IPS-20b (cell line): Measurements from ENCODE around the gene PSMD6.

Source experiments
- H3K27ac ChIP-seq: one replicate; pipeline ENCODE4 v1.5.1; 2013; ENCODE audit warnings: low read length
- H3K27me3 ChIP-seq: 2 replicates; pipeline ENCODE4 v1.6.1; 2013; ENCODE audit warnings: mild to moderate bottlenecking, low read length, inconsistent platforms; ENCODE audit not compliant: insufficient read depth
- H3K36me3 ChIP-seq: 2 replicates; pipeline ENCODE4 v1.6.1; 2013; ENCODE audit warnings: low read depth, mild to moderate bottlenecking, inconsistent platforms, low read length, moderate library complexity; ENCODE audit not compliant: insufficient read depth
- H3K4me1 ChIP-seq: 2 replicates; pipeline ENCODE4 v1.6.1; 2013; ENCODE audit warnings: mild to moderate bottlenecking, control low read depth, inconsistent platforms, low read length, moderate library complexity; ENCODE audit not compliant: insufficient read depth
- H3K4me3 ChIP-seq: 2 replicates; pipeline ENCODE4 v1.5.1; 2013; ENCODE audit warnings: mild to moderate bottlenecking, low read length, inconsistent platforms
- H3K9ac ChIP-seq: 2 replicates; pipeline ENCODE4 v1.6.1; 2013; ENCODE audit warnings: low read depth, mild to moderate bottlenecking, inconsistent platforms, low read length, moderate library complexity
- H3K9me3 ChIP-seq: 2 replicates; pipeline ENCODE4 v1.6.1; 2013; ENCODE audit warnings: mild to moderate bottlenecking, low read depth, low read length, inconsistent platforms; ENCODE audit not compliant: insufficient read depth

Gene PSMD6

DNA sequence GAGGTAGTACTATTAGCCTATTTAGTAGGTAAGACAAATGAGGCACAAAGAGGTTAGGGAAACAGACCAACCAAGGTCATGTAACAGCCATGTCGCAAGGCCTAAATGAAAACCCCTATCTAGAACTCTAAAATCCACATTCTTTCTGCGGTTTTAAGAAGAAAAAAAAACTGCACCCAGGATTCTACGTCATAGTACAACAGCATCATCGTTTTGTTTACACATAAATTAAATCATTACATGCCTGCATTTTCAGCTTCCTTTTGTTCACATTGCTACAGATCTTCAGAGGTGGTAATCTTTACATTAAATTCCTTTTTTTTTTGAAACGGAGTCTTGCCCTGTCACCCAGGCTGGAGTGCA, 548 bp upstream of the PSMD6 start:
- H3K4me1 ChIP-seq = peaks cover 3% of the 10 kb centered on the region
- no peak overlapping the region; the same call in 1 of the 2 replicates for H3K4me3 ChIP-seq
- H3K27me3 ChIP-seq = no peaks in the 10 kb centered on the region
- no peak overlapping the region for H3K9ac ChIP-seq
- H3K36me3 ChIP-seq = peaks cover 27% of the 10 kb centered on the region
- H3K27ac ChIP-seq = no peak overlapping the region
- H3K9me3 ChIP-seq = no peaks in the 10 kb centered on the region

- Histone ChIP-seq H3K27me3 (no peaks in the 10 kb centered on the region), H3K27ac (no peak overlapping the region), H3K9me3 (no peaks in the 10 kb centered on the region), H3K9ac (peak overlapping the region; percentile 87), H3K4me3 (peak overlapping the region; percentile 90), H3K4me1 (no peaks in the 10 kb centered on the region), H3K36me3 (peaks cover 39% of the 10 kb centered on the region)
These were observed 675 bp downstream of the PSMD6 start for GRCh38 chr3:64022451-64023186.

GRCh38 chr3:64021922-64022321, 1.4 kb downstream of the PSMD6 start:
- Histone ChIP-seq H3K9me3 (no peaks in the 10 kb centered on the region), H3K4me1 (no peaks in the 10 kb centered on the region), H3K27ac (no peak overlapping the region), H3K27me3 (no peaks in the 10 kb centered on the region), H3K4me3 (peak overlapping the region; percentile 90), H3K9ac (peak overlapping the region; percentile 87; the same call in 1 of the 2 replicates), H3K36me3 (peaks cover 46% of the 10 kb centered on the region)

DNA sequence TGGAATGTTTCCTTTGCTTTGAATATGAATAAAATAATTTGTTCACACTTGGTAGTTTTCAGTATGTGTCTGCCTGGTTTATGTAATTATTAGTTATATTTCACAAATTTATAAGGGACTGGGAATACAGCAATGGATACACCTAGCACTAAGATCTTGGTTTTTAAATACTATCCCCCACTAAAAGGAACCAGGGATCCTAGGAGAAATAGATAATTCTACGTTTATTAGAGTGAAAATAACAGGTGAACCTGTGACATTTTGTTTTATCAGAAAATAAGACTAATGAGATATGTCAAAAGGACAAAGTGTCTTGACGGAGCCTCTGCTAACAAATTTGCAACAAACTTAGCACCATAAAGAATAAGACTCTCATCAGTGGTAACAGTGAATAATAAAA, 3.4 kb downstream of the PSMD6 start:
- Histone ChIP-seq H3K4me1 (no peaks in the 10 kb centered on the region), H3K9ac (no peak overlapping the region), H3K4me3 (no peak overlapping the region), H3K27ac (no peak overlapping the region), H3K36me3 (peaks cover 64% of the 10 kb centered on the region), H3K27me3 (no peaks in the 10 kb centered on the region), H3K9me3 (no peaks in the 10 kb centered on the region)

DNA sequence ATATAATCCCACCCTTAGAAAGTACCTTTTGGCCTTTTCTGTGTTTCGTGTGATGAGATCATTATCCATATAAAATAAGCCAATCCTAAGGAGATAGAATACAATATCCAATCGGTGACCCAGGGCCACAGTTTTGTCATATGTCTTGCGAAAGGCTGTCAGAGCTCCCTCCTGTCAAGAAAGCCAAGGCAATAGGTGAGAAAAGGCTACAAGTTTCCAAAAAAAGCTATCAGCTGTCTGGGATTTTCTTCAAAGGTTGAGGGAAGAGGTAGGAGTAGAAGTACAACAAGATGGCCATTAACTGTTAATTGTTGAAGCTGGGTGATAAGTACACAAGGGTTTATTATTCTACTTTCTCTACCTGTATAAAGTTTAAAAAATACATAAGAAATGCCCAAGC, 4.0 kb downstream of the PSMD6 start:
- Histone ChIP-seq H3K27me3 (no peaks in the 10 kb centered on the region), H3K4me1 (no peaks in the 10 kb centered on the region), H3K4me3 (no peak overlapping the region), H3K9me3 (no peaks in the 10 kb centered on the region), H3K9ac (no peak overlapping the region), H3K27ac (no peak overlapping the region), H3K36me3 (peaks cover 70% of the 10 kb centered on the region)

GRCh38 chr3:64016941-64017620, 6.2 kb downstream of the PSMD6 start:
- H3K36me3 ChIP-seq = peaks cover 92% of the 10 kb centered on the region
- H3K4me3 ChIP-seq = no peak overlapping the region
- H3K27me3 ChIP-seq = no peaks in the 10 kb centered on the region
- no peak overlapping the region for H3K27ac ChIP-seq
- no peaks in the 10 kb centered on the region for H3K4me1 ChIP-seq
- no peaks in the 10 kb centered on the region for H3K9me3 ChIP-seq
- H3K9ac ChIP-seq = no peak overlapping the region

DNA sequence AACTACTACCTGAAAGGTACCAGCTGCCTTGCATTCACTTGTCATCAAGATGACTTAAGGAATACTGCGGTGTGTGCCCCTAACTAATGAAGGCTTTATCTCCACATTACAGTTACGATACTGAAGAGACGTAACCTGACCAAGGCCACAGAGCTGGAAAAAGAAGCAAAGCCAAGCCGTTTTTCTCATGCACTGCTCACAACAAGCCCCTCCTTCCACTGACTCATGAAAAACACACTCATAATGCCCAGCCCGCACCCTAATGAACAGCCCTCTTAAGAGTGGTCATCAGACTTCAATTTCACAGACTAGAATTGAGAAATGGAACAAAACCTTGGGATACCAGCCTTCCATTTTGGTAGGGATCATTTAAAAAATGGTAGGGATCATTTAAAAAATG, 11.6 kb downstream of the PSMD6 start:
- Histone ChIP-seq H3K4me3 (no peak overlapping the region), H3K9ac (no peak overlapping the region), H3K4me1 (no peaks in the 10 kb centered on the region), H3K27me3 (no peaks in the 10 kb centered on the region), H3K36me3 (peaks cover 95% of the 10 kb centered on the region), H3K9me3 (no peaks in the 10 kb centered on the region), H3K27ac (no peak overlapping the region)

GRCh38 chr3:64010199-64010598, 13.1 kb downstream of the PSMD6 start:
- H3K9me3 ChIP-seq = no peaks in the 10 kb centered on the region
- no peak overlapping the region for H3K27ac ChIP-seq
- no peaks in the 10 kb centered on the region for H3K4me1 ChIP-seq
- H3K4me3 ChIP-seq = no peak overlapping the region
- no peak overlapping the region for H3K9ac ChIP-seq
- H3K36me3 ChIP-seq = peaks cover 93% of the 10 kb centered on the region
- no peaks in the 10 kb centered on the region for H3K27me3 ChIP-seq

DNA sequence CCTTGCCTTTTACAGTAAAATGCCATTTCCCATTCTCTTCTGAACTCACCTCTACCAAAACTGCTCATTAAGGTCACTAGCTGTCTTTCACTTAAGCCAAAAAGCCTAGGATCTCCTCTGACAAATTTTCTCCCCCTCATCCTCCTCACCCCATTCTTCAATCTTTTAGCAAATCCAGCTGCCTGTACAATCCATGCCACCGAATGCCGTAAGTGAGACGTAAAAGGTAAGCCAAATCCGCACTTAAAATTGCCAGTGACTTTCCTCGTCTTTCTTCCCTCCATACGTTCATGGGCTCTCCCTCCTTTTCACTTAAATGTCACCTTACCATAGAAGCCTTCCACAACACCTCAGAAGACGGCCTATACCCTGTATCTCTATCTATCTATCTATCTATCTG, 13.8 kb downstream of the PSMD6 start:
- Histone ChIP-seq H3K36me3 (peaks cover 86% of the 10 kb centered on the region), H3K4me3 (no peak overlapping the region), H3K27me3 (no peaks in the 10 kb centered on the region), H3K9me3 (no peaks in the 10 kb centered on the region), H3K9ac (no peak overlapping the region), H3K4me1 (no peaks in the 10 kb centered on the region), H3K27ac (no peak overlapping the region)

GRCh38 chr3:64008487-64009351, 14.6 kb downstream of the PSMD6 start:
- Histone ChIP-seq H3K9ac (no peak overlapping the region), H3K27ac (no peak overlapping the region), H3K4me1 (no peaks in the 10 kb centered on the region), H3K36me3 (peaks cover 86% of the 10 kb centered on the region), H3K9me3 (no peaks in the 10 kb centered on the region), H3K27me3 (no peaks in the 10 kb centered on the region), H3K4me3 (no peak overlapping the region)

DNA sequence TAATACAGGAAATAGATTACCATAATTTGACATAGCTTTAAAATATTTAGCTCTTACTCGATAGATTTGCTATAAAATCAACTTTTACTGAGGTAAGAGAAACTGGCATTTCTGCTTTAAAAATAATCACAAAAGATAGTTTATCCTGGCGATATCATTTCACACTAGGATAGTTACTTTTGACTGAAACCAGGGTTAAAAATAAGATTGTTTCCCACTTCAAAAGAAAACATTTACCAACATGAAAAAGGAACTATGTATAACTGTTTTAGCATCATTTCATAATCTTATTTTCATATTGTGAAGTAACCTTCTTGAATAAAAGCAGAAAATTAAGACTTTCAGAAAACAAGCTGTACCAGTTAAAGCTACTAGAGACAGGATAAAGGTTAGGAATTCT, 15.3 kb downstream of the PSMD6 start:
- Histone ChIP-seq H3K27me3 (no peaks in the 10 kb centered on the region), H3K27ac (no peak overlapping the region), H3K4me3 (no peak overlapping the region), H3K4me1 (no peaks in the 10 kb centered on the region), H3K9me3 (no peaks in the 10 kb centered on the region), H3K9ac (no peak overlapping the region), H3K36me3 (peaks cover 83% of the 10 kb centered on the region)
